OCI-LY7 (cell line): ENCODE data around the gene CBLL1. TPM values are rescaled to one million over a fixed set of nuclear protein-coding genes. Genes with fewer than 3 reads are reported as not detected.

Experiments used
- BruUV-seq: library from RNA; stranded (reverse); fragments of 400-500 nt; replicated peaks from 2 replicates; lab custom pipeline; 2021; lab: Mats Ljungman, UMichigan
- CTCF ChIA-PET: fragments of 300-600 bp; sonication (Branson Sonifier 250); formaldehyde crosslinking; loops from one replicate; lab custom pipeline; 2022; ENCODE audit warnings: antibody characterized with exemption; ENCODE audit not compliant: unreplicated experiment; lab: Charles Lee
- POLR2A ChIA-PET: fragments of 300-600 bp; sonication (Branson Sonifier 250); formaldehyde crosslinking; loops from one replicate; lab custom pipeline; 2022; ENCODE audit warnings: antibody characterized with exemption; lab: Charles Lee
- DNase-seq: peaks from one replicate; pipeline ENCODE4 v3.0.0-alpha.2; 2015; ENCODE audit warnings: low spot score
- H2AFZ ChIP-seq: fragments of 200-600 bp; sonication (generic), shearing (Covaris generic); 2 replicates; pipeline ENCODE4 v1.6.1; 2014; ENCODE audit warnings: mild to moderate bottlenecking, antibody characterized with exemption, low read length, moderate library complexity
- H3K27ac ChIP-seq: fragments of 200-600 bp; sonication (generic); 2 replicates; pipeline ENCODE4 v1.5.1; 2014; ENCODE audit warnings: mixed run types, low read depth, mild to moderate bottlenecking, moderate library complexity, low read length, inconsistent platforms; ENCODE audit not compliant: poor library complexity, severe bottlenecking
- H3K36me3 ChIP-seq: fragments of 200-600 bp; sonication (generic); 2 replicates; pipeline ENCODE4 v1.6.1; 2014; ENCODE audit warnings: mild to moderate bottlenecking, antibody characterized with exemption, low read length, moderate library complexity, mixed read lengths; ENCODE audit not compliant: insufficient read depth
- H3K4me1 ChIP-seq: fragments of 200-600 bp; sonication (generic); 2 replicates; pipeline ENCODE4 v1.5.1; 2014; ENCODE audit warnings: mild to moderate bottlenecking, low read length; ENCODE audit not compliant: insufficient read depth, poor library complexity, severe bottlenecking
- H3K4me2 ChIP-seq: fragments of 200-600 bp; sonication (generic); 2 replicates; pipeline ENCODE4 v1.6.1; 2014; ENCODE audit warnings: mild to moderate bottlenecking, low read length
- H3K4me3 ChIP-seq: fragments of 200-600 bp; sonication (generic); 2 replicates; pipeline ENCODE4 v1.5.1; 2014; ENCODE audit warnings: mild to moderate bottlenecking, low read depth, low read length; ENCODE audit not compliant: poor library complexity, severe bottlenecking
- H3K79me2 ChIP-seq: fragments of 200-600 bp; sonication (generic); 2 replicates; pipeline ENCODE4 v1.6.1; 2016; ENCODE audit warnings: low read depth, mild to moderate bottlenecking, low read length, moderate library complexity, mixed read lengths; ENCODE audit not compliant: insufficient read depth
- H3K9me2 ChIP-seq: fragments of 200-600 bp; sonication (generic); 2 replicates; pipeline ENCODE4 v1.6.1; 2016; ENCODE audit warnings: mild to moderate bottlenecking, low read length, mixed read lengths; ENCODE audit not compliant: insufficient read depth
- H3K9me3 ChIP-seq: fragments of 200-600 bp; sonication (generic); 2 replicates; pipeline ENCODE4 v1.6.1; 2014; ENCODE audit warnings: mild to moderate bottlenecking, mixed run types, low read length, mixed read lengths
- H4K20me1 ChIP-seq: fragments of 200-600 bp; sonication (generic); 2 replicates; pipeline ENCODE4 v1.6.1; 2014; ENCODE audit warnings: mild to moderate bottlenecking, antibody characterized with exemption, low read length, moderate library complexity, mixed read lengths; ENCODE audit not compliant: insufficient read depth
- CTCF ChIP-seq: fragments of 200-600 bp; sonication (generic); conservative IDR thresholded peaks from 2 replicates; pipeline ENCODE4 v1.5.1; 2014; ENCODE audit warnings: mild to moderate bottlenecking, antibody characterized with exemption, low read length, moderate library complexity, mixed read lengths
- EZH2phosphoT487 ChIP-seq: fragments of 200-600 bp; sonication (generic); IDR thresholded peaks from 2 replicates; pipeline ENCODE4 v1.6.1; 2018; ENCODE audit warnings: low read depth, borderline replicate concordance, mild to moderate bottlenecking, mixed run types, antibody characterized with exemption, low read length, moderate library complexity, mixed read lengths
- intact Hi-C: fragments of 100-400 bp; cut with micrococcal nuclease; formaldehyde crosslinking; loops from one replicate; pipeline ENCODE4 v1.10.0; 2022; ENCODE audit not compliant: unreplicated experiment
- total RNA-seq, 2 experiments: library from RNA; depleted of rRNA in 1 of 2; stranded (reverse); fragments of >200 nt in 1 of 2; shearing (Covaris generic) in 1 of 2; gene quantifications; 2 replicates each; pipeline ENCODE4 v1.2.3, GENCODE V29; 2014 to 2022

Gene CBLL1
- total RNA-seq, 2 experiments from 2014 or later: 22.9 to 41.4 TPM

GRCh38 chr7:107779647-107780099, 35.7 kb downstream of the CBLL1 start:
- POLR2A ChIA-PET: interaction anchor here (0.9 kb wide), 1 partner anchor 16 kb away, joined by 3 read pairs; no protein-coding TSS in a partner anchor
- Histone ChIP-seq H3K4me2 (no peak overlapping the region), H3K36me3 (no peaks in the 10 kb centered on the region), H3K9me2 (no peaks in the 10 kb centered on the region), H3K79me2 (no peaks in the 10 kb centered on the region), H3K9me3 (no peaks in the 10 kb centered on the region), H3K4me3 (no peak overlapping the region), H4K20me1 (no peaks in the 10 kb centered on the region), H3K4me1 (no peaks in the 10 kb centered on the region), H3K27ac (no peak overlapping the region), H2AFZ (no peak overlapping the region)
- intact Hi-C loops: no loop called here
- DNase-seq: no peak
- CTCF ChIA-PET: no interaction called here
- TF ChIP-seq EZH2phosphoT487 (no peak), CTCF (no peak)
- no TSS peak for BruUV-seq

GRCh38 chr7:107782374-107782773, 38.4 kb downstream of the CBLL1 start:
- no peak for TF ChIP-seq EZH2phosphoT487
- TF ChIP-seq CTCF: no peak
- no TSS peak for BruUV-seq
- intact Hi-C loops: no loop called here
- POLR2A ChIA-PET: no interaction called here
- CTCF ChIA-PET: no interaction called here
- no peak overlapping the region for H3K27ac ChIP-seq
- H2AFZ ChIP-seq: no peak overlapping the region
- H3K79me2 ChIP-seq: no peaks in the 10 kb centered on the region
- no peaks in the 10 kb centered on the region for H4K20me1 ChIP-seq
- H3K9me3 ChIP-seq: no peaks in the 10 kb centered on the region
- no peak for DNase-seq
- no peak overlapping the region for H3K4me3 ChIP-seq
- H3K4me2 ChIP-seq: no peak overlapping the region
- H3K9me2 ChIP-seq: no peaks in the 10 kb centered on the region
- H3K36me3 ChIP-seq: no peaks in the 10 kb centered on the region
- H3K4me1 ChIP-seq: no peaks in the 10 kb centered on the region

GRCh38 chr7:107783648-107784047, 39.7 kb downstream of the CBLL1 start:
- intact Hi-C loops: no loop called here
- Histone ChIP-seq H3K27ac (no peak overlapping the region), H3K9me2 (no peaks in the 10 kb centered on the region), H3K36me3 (no peaks in the 10 kb centered on the region), H3K79me2 (no peaks in the 10 kb centered on the region), H4K20me1 (no peaks in the 10 kb centered on the region), H3K4me2 (no peak overlapping the region), H3K4me1 (no peaks in the 10 kb centered on the region), H2AFZ (no peak overlapping the region), H3K9me3 (no peaks in the 10 kb centered on the region), H3K4me3 (no peak overlapping the region)
- TF ChIP-seq CTCF: no peak
- TF ChIP-seq EZH2phosphoT487: no peak
- no TSS peak for BruUV-seq
- POLR2A ChIA-PET: no interaction called here
- DNase-seq: no peak
- CTCF ChIA-PET: no interaction called here
